Ovary (tissue), 3 donors: ENCODE measurements around the gene PRR14.

Experiments
- CTCF ChIP-seq, 3 donors: fragments of 450-650 bp in 2 of 3; fragments of 200-600 bp in 1 of 3; IDR thresholded peaks; one replicate each; pipeline versions ENCODE4 v1.5.1 to v1.8.0; 2016 to 2022; ENCODE audit warnings: antibody characterized with exemption in 3 of 3, mild to moderate bottlenecking in 1 of 3
- POLR2A ChIP-seq: fragments of 450-650 bp; IDR thresholded peaks from one replicate; pipeline ENCODE4 v1.6.1; 2017; ENCODE audit warnings: antibody characterized with exemption, mild to moderate bottlenecking, moderate library complexity
- donor health status: DM: no; HTN: no; CAD: no.

- no peak for TF ChIP-seq CTCF (IDR thresholded peaks at IDR 0.05)
- TF ChIP-seq POLR2A = no peak
Measured at GRCh38 chr16:30633526-30633925, 17.2 kb upstream of the PRR14 start.
